HG03521 (cell line): Measurements from ENCODE around the gene TIGAR.
A peak's percentile ranks its signal among the peaks of the same experiment; 100 is the strongest.

Experiments used
- ATAC-seq: cut with Tn5 transposase; IDR thresholded peaks from one replicate; pipeline ENCODE4 v1.9.1; 2021; ENCODE audit warnings: mild to moderate bottlenecking, moderate library complexity; ENCODE audit not compliant: unreplicated experiment

The TIGAR gene

GRCh38 chr12:4302881-4303280, 18.1 kb upstream of the TIGAR start:
- ATAC-seq = no peak

DNA sequence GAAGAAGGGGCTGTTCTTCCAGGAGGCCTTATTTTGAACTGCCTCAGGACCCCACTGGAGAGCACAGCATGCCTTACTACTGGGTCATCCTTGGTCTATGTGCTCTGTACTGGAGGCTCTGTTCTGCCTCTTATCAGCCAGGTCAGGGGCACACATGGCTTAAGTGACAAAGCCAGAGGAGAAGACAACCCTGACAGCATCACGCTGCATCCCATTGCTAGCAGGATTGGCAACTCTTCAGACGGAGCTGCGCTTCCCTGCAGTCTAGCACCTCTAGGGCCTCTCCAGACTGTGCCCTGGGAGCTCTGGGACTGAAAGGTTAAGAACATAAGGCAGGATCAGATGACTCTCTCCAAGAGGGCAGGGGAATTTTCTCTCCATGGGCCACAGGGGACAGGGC, 17.3 kb upstream of the TIGAR start:
- no peak for ATAC-seq

GRCh38 chr12:4307593-4308333, 13.2 kb upstream of the TIGAR start:
- no peak for ATAC-seq

- no peak for ATAC-seq
Observed at GRCh38 chr12:4308334-4308950, 12.6 kb upstream of the TIGAR start.

- ATAC-seq = no peak
Observed at GRCh38 chr12:4311776-4312175, 9.2 kb upstream of the TIGAR start.

GRCh38 chr12:4312251-4312650, 8.8 kb upstream of the TIGAR start:
- no peak for ATAC-seq

DNA sequence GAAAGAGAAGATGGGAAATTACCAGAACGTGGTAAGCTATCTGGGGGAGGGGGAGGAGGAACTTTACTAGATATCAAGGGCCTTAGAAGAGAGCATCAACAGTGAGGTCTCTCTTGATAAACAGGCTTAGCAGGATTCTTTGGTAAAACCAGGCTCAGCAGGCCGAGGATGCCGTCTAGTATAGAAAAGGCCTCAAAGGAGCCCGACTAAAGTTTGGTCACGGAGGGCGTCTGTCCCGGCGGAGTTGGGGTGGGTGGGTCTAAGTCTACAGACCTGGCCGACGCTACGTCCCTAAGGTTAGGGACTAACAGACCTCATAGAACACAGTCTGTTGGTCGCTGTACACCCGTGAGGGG, 538 bp upstream of the TIGAR start:
- ATAC-seq = peak; percentile 23

DNA sequence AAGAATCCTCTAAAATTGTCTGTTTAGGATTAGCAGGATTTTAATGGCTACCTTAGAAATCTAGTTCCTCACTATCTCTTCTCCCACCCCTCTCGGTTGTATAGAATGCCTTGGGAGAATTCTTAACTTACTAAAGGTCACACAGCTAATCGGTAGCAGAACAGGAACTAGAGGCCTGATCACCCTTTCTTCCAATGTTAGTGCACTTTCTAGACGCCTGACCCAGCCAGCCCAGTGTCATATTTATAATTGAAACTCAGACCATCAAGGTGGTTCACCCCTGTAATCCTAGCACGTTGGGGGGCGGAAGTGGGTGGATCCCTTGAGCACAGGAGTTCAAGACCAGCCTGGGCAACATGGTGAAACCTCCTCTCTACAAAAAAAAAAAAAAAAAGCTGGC, 1.7 kb downstream of the TIGAR start:
- ATAC-seq = no peak

DNA sequence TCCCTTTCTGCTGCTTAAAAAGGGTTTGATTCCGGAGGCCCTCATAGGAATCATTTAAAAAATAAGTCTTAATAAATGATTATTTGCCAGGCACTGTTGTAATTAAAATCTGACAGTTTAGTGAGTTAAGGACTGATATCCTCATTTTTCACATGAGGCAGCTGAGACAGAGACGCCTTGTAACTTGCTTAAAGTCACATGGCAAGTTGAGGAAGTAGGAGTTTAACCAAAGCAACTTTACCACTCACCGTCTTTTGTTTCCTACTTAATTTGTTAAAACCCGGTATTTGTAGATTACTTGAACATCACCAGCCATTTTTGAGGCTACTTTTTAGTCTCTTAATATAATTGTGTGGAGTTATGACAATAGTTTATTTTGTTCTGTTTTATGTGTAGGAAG, 2.4 kb downstream of the TIGAR start:
- ATAC-seq = no peak

DNA sequence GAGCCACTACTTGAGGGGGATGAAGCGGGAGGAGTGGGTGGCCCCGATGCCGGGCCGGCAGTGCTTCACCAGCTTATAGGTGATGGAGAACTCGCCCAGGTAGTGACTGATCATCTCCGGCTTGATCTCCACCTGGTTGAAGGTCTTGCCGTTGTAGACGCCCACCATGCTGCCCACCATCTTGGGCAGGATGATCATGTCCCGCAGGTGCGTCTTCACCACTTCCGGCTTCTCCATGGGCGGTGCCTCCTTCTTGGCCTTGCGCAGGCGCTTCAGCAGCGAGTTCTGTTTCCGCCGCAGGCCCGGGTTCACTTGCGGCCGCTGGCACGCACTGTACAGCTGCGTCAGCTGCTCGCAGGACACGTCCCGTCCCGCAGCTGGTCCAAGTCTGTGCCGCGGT, 3.4 kb downstream of the TIGAR start:
- ATAC-seq = no peak

GRCh38 chr12:4325966-4326365, 5.0 kb downstream of the TIGAR start:
- no peak for ATAC-seq

- no peak for ATAC-seq
Observed at GRCh38 chr12:4327293-4327692, 6.3 kb downstream of the TIGAR start.

DNA sequence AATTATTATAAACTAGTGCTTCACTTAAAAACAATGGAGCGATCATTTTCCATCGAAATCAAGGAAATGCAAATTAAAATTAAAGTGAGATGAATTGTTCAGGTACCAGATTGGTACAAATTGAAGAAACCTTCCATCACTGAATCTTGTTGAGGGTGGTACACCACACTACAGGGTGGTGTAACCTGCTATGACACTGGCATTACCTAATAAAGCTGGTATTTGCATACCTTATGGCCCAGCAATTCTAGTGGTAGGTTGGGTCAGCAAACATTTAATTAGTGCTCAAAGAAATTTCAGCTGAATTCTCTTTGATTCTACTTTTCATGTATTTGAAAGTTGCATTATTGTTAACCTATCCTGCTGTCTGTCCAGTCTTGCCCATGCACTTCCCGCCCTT, 9.2 kb downstream of the TIGAR start:
- ATAC-seq = no peak

GRCh38 chr12:4331221-4331620, 10.2 kb downstream of the TIGAR start:
- no peak for ATAC-seq

DNA sequence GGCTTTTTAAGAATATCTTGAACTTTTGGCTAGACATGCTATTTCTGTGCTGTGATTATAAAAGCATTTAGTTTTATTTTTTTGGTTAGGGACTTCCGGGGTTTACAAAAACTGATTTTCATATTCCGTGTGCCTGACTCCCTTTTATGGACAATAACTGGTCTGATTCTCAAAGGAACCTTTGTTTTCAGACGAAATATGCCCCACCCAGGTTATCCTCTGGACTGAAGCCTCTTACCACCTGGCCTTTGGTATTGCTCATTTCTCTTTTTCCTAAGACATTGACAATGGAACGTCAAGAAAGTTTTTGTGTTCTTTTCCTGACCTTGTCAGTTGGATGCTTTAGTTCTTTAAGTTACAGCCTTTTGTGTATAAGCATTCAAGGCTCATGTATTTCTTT, 10.8 kb downstream of the TIGAR start:
- ATAC-seq = no peak

- ATAC-seq = no peak
Observed at GRCh38 chr12:4346931-4347330, 25.9 kb downstream of the TIGAR start.

GRCh38 chr12:4353785-4354208, 32.8 kb downstream of the TIGAR start:
- ATAC-seq = no peak

DNA sequence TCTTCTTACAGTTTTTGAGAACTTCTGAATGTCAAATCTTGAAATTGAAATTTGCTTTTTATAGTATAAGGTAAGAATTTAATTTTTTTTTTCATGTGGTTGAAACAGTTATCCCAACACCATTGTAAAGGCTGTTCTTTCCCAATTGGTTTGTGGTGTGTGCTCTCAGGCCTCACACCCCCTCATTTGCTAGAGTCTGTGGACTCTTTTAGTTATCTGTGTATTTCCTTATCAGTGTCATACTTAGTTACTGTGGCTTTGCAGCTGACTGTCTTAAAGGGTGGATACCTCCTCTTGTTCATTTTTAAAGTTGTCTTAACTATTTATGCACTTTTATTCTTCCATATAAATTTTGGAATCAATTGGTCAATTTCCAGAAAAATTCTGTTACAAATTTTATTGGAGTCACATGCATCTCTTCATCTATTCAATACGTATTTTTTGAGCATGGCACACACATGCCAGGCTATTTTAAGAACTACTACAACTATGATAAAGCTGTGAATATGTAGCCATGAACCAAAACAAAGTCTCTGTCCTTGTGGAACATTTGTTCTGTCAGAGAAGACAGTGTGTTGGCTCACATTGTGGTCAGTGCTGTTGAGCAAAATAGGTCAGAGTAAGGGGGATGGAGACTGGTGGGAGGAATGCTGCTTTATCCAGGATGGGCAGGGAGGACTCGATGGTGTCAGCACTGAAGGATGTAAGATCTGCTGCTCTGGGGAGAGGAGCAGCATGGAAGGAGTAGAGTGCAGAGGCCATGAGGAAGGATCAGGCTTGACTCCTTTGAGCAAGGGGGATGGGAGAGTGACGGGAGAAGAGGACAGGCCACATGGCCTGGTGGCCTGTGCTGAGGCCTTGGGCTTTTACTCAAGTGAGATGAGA, 34.4 kb downstream of the TIGAR start:
- no peak for ATAC-seq

DNA sequence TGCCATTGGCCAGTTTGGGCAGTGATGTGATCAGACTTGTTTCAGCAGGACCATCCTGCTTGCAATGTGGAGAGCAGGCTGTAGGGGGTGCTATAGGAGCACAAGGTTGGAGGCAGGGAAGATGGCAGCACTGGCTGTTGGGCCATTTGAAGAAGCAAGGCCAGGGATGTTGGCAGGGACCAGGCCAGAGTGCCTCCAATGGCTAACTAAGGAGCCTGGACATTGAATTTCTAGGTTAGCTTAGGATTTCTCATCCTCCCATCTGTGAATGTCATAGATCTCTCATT, 35.0 kb downstream of the TIGAR start:
- ATAC-seq = no peak

DNA sequence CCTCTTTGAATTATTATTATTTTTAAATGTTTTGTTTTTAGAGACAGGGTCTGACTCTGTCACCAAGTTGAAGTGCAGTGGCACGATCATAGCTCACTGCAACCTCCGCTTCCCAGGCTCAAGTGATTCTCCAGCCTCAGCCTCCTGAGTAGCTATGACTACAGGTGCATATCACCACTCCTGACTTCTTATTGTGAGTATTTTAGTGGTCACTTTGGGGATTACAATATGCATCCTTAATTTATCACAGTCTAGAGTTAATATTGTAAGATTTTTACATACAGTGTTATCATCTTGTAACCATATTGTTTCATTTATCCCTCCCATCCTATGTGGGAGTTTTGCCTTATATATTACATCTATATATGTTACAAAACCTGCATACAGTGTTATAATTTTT, 45.1 kb downstream of the TIGAR start:
- ATAC-seq = no peak

- no peak for ATAC-seq
Observed at GRCh38 chr12:4369548-4369947, 48.5 kb downstream of the TIGAR start.

DNA sequence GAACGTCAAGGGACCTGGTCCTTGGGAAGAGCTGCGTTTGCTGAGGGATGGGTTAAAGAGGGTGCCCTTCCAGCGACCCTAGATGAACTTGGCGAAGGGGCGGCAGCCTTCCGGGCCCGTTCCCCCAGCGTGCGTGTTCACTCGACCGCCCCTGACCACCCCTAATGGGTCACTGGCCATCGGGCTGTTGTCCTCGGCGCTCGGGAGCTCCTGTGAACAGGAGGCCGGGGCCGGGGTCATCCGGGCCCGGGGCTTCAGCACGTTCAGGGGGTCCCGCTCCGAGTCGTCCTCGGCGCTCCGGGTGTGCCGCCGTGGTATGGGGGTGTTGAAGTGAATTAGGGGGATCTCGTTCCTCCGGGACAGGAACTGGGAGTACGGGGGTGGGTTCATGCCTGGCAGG, 49.3 kb downstream of the TIGAR start:
- ATAC-seq = no peak
